SK-N-MC (cell line): ENCODE results near the gene PPP3R1.

Experiments used
- DNase-seq: peaks from one replicate; pipeline ENCODE4 v3.0.0-alpha.2; 2011; ENCODE audit warnings: low read depth, low spot score
- H3K27ac ChIP-seq: fragments of 200-600 bp; sonication (generic); 2 replicates; pipeline ENCODE4 v1.5.1; 2016; ENCODE audit warnings: mixed run types
- H3K36me3 ChIP-seq: fragments of 200-600 bp; sonication (generic); 2 replicates; pipeline ENCODE4 v1.6.1; 2017; ENCODE audit warnings: antibody characterized with exemption, low read length, mixed read lengths; ENCODE audit not compliant: insufficient read depth
- H3K4me3 ChIP-seq: fragments of 200-600 bp; sonication (generic); 2 replicates; pipeline ENCODE4 v1.5.1; 2016
- H3K9ac ChIP-seq: fragments of 200-600 bp; sonication (generic); 2 replicates; pipeline ENCODE4 v1.8.0; 2017; ENCODE audit warnings: mixed run types, mixed read lengths; ENCODE audit not compliant: insufficient read length
- H3K9me3 ChIP-seq: fragments of 200-600 bp; sonication (generic); 2 replicates; pipeline ENCODE4 v1.6.1; 2017; ENCODE audit warnings: low read depth, mild to moderate bottlenecking, antibody characterized with exemption, low read length, moderate library complexity, mixed read lengths
- EZH2 ChIP-seq: fragments of 200-600 bp; sonication (generic); IDR thresholded peaks from one replicate; pipeline ENCODE4 v1.6.1; 2017; ENCODE audit warnings: antibody characterized with exemption
- FOXP2 ChIP-seq: optimal IDR thresholded peaks from 2 replicates; pipeline ENCODE3; 2011; ENCODE audit warnings: mild to moderate bottlenecking, moderate library complexity; ENCODE audit not compliant: insufficient read depth; ENCODE audit errors: extremely low read length, control extremely low read depth
- POLR2AphosphoS5 ChIP-seq: IDR thresholded peaks from 2 replicates; pipeline ENCODE4 v1.6.1; 2012; ENCODE audit warnings: mild to moderate bottlenecking, low read depth, low read length, borderline replicate concordance

Gene PPP3R1

GRCh38 chr2:68278169-68278568 lies 25.8 kb upstream of the PPP3R1 start:
- Histone ChIP-seq H3K9ac (no peak overlapping the region), H3K27ac (no peak overlapping the region), H3K36me3 (no peaks in the 10 kb centered on the region), H3K4me3 (no peak overlapping the region), H3K9me3 (no peaks in the 10 kb centered on the region)
- DNase-seq = no peak
- TF ChIP-seq EZH2 = no peak
- TF ChIP-seq POLR2AphosphoS5 = no peak
- no peak for TF ChIP-seq FOXP2

- H3K9ac ChIP-seq = no peak overlapping the region
- no peaks in the 10 kb centered on the region for H3K9me3 ChIP-seq
- TF ChIP-seq POLR2AphosphoS5 (no peak), FOXP2 (no peak), EZH2 (no peak)
- DNase-seq = no peak
- no peak overlapping the region for H3K4me3 ChIP-seq
- H3K27ac ChIP-seq = no peak overlapping the region
- no peaks in the 10 kb centered on the region for H3K36me3 ChIP-seq
Observed at GRCh38 chr2:68274022-68274421, 21.7 kb upstream of the PPP3R1 start.

GRCh38 chr2:68272246-68272994 lies 20.1 kb upstream of the PPP3R1 start:
- Histone ChIP-seq H3K27ac (no peak overlapping the region), H3K36me3 (no peaks in the 10 kb centered on the region)

GRCh38 chr2:68266655-68267054 lies 14.3 kb upstream of the PPP3R1 start:
- H3K9ac ChIP-seq = no peak overlapping the region
- TF ChIP-seq EZH2 (no peak), POLR2AphosphoS5 (no peak), FOXP2 (no peak)
- no peaks in the 10 kb centered on the region for H3K36me3 ChIP-seq
- no peak for DNase-seq
- no peaks in the 10 kb centered on the region for H3K9me3 ChIP-seq
- H3K27ac ChIP-seq = no peak overlapping the region
- no peak overlapping the region for H3K4me3 ChIP-seq

More at GRCh38 chr2:68272246-68272994, 20.1 kb upstream of the PPP3R1 start:
- TF ChIP-seq EZH2 (no peak), FOXP2 (no peak), POLR2AphosphoS5 (no peak)
- Histone ChIP-seq H3K9ac (no peak overlapping the region), H3K9me3 (no peaks in the 10 kb centered on the region), H3K4me3 (no peak overlapping the region)
- DNase-seq = no peak

- DNase-seq = no peak
- Histone ChIP-seq H3K9ac (no peak overlapping the region), H3K4me3 (no peak overlapping the region), H3K27ac (no peak overlapping the region), H3K9me3 (no peaks in the 10 kb centered on the region), H3K36me3 (no peaks in the 10 kb centered on the region)
- no peak for TF ChIP-seq FOXP2
- no peak for TF ChIP-seq EZH2
- no peak for TF ChIP-seq POLR2AphosphoS5
Observed at GRCh38 chr2:68263632-68264031, 11.3 kb upstream of the PPP3R1 start.

- no peak for DNase-seq
- Histone ChIP-seq H3K4me3 (no peak overlapping the region), H3K36me3 (no peaks in the 10 kb centered on the region), H3K9ac (no peak overlapping the region), H3K9me3 (no peaks in the 10 kb centered on the region), H3K27ac (no peak overlapping the region)
- TF ChIP-seq POLR2AphosphoS5 (no peak), EZH2 (no peak), FOXP2 (no peak)
Observed at GRCh38 chr2:68258851-68259250, 6.5 kb upstream of the PPP3R1 start.

- DNase-seq = no peak
- Histone ChIP-seq H3K4me3 (no peak overlapping the region), H3K9ac (no peak overlapping the region), H3K9me3 (no peaks in the 10 kb centered on the region), H3K36me3 (no peaks in the 10 kb centered on the region), H3K27ac (no peak overlapping the region)
- TF ChIP-seq EZH2 (no peak), FOXP2 (no peak), POLR2AphosphoS5 (no peak)
Observed at GRCh38 chr2:68256093-68256450, 3.7 kb upstream of the PPP3R1 start.

- TF ChIP-seq FOXP2 (no peak), EZH2 (no peak)
- Histone ChIP-seq H3K36me3 (peaks cover 8% of the 10 kb centered on the region), H3K9ac (peak overlapping the region; percentile 86), H3K9me3 (no peaks in the 10 kb centered on the region), H3K27ac (peak overlapping the region; percentile 79), H3K4me3 (peak overlapping the region; percentile 95)
- DNase-seq = no peak
Observed at GRCh38 chr2:68253219-68254068, 1.1 kb upstream of the PPP3R1 start.
